ENCODE data around the gene TMEM250. TPM values are rescaled to one million over a fixed set of nuclear protein-coding genes. Genes with fewer than 3 reads are reported as not detected.

TMEM250 gene
- total and polyA plus RNA-seq, 2 of the 4 experiments (the other 2 are of a cell fraction), result 14.0 to 17.5 TPM

GRCh38 chr9:136133191-136133958 lies 14.7 kb upstream of the TMEM250 start:
- Histone ChIP-seq H3K9ac (ENCODE audit: low read depth, low read length) (no peak overlapping the region), H2BK15ac (ENCODE audit: low read depth, low read length) (no peak overlapping the region), H3K18ac (ENCODE audit: low read depth, low read length) (no peak overlapping the region), H4K5ac (ENCODE audit: low read depth, low read length) (no peak overlapping the region), H3K9me3 (ENCODE audit: control insufficient read depth, insufficient read depth, low read length) (no peaks in the 10 kb centered on the region), H3K14ac (replicated peaks; ENCODE audit: low read depth, low read length) (no peak overlapping the region), H4K20me1 (ENCODE audit: insufficient read depth, low read length) (no peaks in the 10 kb centered on the region; the same call in 1 of the 2 replicates), H4K91ac (ENCODE audit: insufficient read depth, low read depth, low read length) (no peak overlapping the region), H3K23ac (ENCODE audit: low read depth, low read length) (no peak overlapping the region), H3K79me1 (ENCODE audit: low read depth in 1 of 2, low read length in 2 of 2) (no peaks in the 10 kb centered on the region), H3K4me3 (ENCODE audit: insufficient read depth, low read depth, low read length) (peak overlapping the region; percentile 30), H2AFZ (replicated peaks; ENCODE audit: low read length, poor library complexity) (peak overlapping the region; percentile 71), H3K4me2 (ENCODE audit: low read depth, low read length) (peak overlapping the region; percentile 61), H2BK120ac (ENCODE audit: low read depth, low read length) (no peak overlapping the region), H2AK5ac (ENCODE audit: low read depth, low read length) (no peak overlapping the region), H3K4me1 (ENCODE audit: control insufficient read depth, insufficient read depth, low read length) (no peaks in the 10 kb centered on the region), H2BK20ac (ENCODE audit: low read depth, low read length) (no peak overlapping the region), H3K9me1 (ENCODE audit: insufficient read depth, low read length) (no peaks in the 10 kb centered on the region), H3K27me3 (ENCODE audit: control insufficient read depth, insufficient read depth, low read length) (peaks cover 85% of the 10 kb centered on the region), H3K36me3 (ENCODE audit: control insufficient read depth, insufficient read depth, low read length) (no peaks in the 10 kb centered on the region), H4K8ac (ENCODE audit: low read depth in 2 of 2, low read length in 2 of 2) (no peak overlapping the region), H2AK9ac (replicated peaks; ENCODE audit: low read depth, low read length, poor library complexity) (no peak overlapping the region), H3K56ac (ENCODE audit: extremely low read depth, insufficient read depth, low read length) (no peak overlapping the region), H3K4ac (ENCODE audit: low read depth, low read length) (no peak overlapping the region), H2BK5ac (ENCODE audit: low read depth, low read length, poor library complexity, severe bottlenecking) (no peak overlapping the region), H3K27ac (ENCODE audit: insufficient read depth, low read length) (no peak overlapping the region)
- peak; percentile 86 for ATAC-seq (ENCODE audit: low read depth)
- ChIA-PET CTCF (interaction anchor here (0.6 to 1.0 kb wide), 3 partner anchors 9 to 37 kb away, joined by 3 read pairs; no protein-coding TSS in a partner anchor), POLR2A (ENCODE audit: unreplicated experiment) (interaction anchor here (0.6 kb wide), 2 partner anchors 14 to 498 kb away, joined by 3 to 5 read pairs; no protein-coding TSS in a partner anchor)
- WGBS, 2 experiments (ENCODE audit: extremely low coverage in 2 of 2, insufficient read length in 1 of 2), result 9% methylated on average over 21 of the region's 69 CpGs; no CpG with 5 or more reads in 1 of the 2 experiments
- in situ Hi-C loops (cut with MboI; ENCODE audit: low sequenced_read_pairs) (no loop called here), dilution Hi-C loops (cut with HindIII; ENCODE audit: low sequenced_read_pairs, unreplicated experiment) (no loop called here), intact Hi-C loops (cut with micrococcal nuclease) (loop anchor here (1.0 kb wide), 1 partner anchor 150 kb away; no protein-coding TSS in a partner anchor)
- no TSS peak for BruUV-seq (replicated peaks)
- no peak for DNase-seq
- TF ChIP-seq RAD21 (IDR thresholded peaks at IDR 0.05; ENCODE audit: low read length) (peak; percentile 54), MAZ (IDR thresholded peaks at IDR 0.05; ENCODE audit: borderline replicate concordance, low read depth, low read length) (peak; percentile 41; the same call in 1 of the 2 replicates), RFX5 (IDR thresholded peaks at IDR 0.05; ENCODE audit: low read depth, low read length) (no peak), RCOR1 (IDR thresholded peaks at IDR 0.05; ENCODE audit: insufficient replicate concordance, low read length) (no peak), CHD1 (IDR thresholded peaks at IDR 0.05; ENCODE audit: low read depth, low read length) (no peak), SMC3 (IDR thresholded peaks at IDR 0.05; ENCODE audit: low read depth, low read length) (peak; percentile 35), MXI1 (IDR thresholded peaks at IDR 0.05; ENCODE audit: borderline replicate concordance, low read depth, low read length) (no peak), CTCF (conservative IDR thresholded peaks at IDR 0.05; ENCODE audit: low read depth, low read length) (peak; percentile 57), ELK1 (IDR thresholded peaks at IDR 0.05; ENCODE audit: borderline replicate concordance, low read depth, low read length) (no peak)

Data from IMR-90 (cell line).